IPS DF 6.9 (cell line): ENCODE data around the gene YDJC.
"Not testable (repeated sequence)": the region's sequence is repeated elsewhere in the genome, so short reads cannot be mapped to it uniquely, and the experiment has no call there.

Experiments used
- DNase-seq: peaks from one replicate; pipeline ENCODE4 v3.0.0-alpha.2; 2013; ENCODE audit warnings: low read depth, low spot score
- H3K27ac ChIP-seq: one replicate; pipeline ENCODE4 v1.5.1; 2013; ENCODE audit warnings: low read length, control low read depth
- H3K27me3 ChIP-seq: 2 replicates; pipeline ENCODE4 v1.6.1; 2013; ENCODE audit warnings: mild to moderate bottlenecking, low read length; ENCODE audit not compliant: control insufficient read depth, insufficient read depth
- H3K36me3 ChIP-seq: 2 replicates; pipeline ENCODE4 v1.6.1; 2013; ENCODE audit warnings: low read length; ENCODE audit not compliant: control insufficient read depth, insufficient read depth
- H3K4me1 ChIP-seq: 2 replicates; pipeline ENCODE4 v1.6.1; 2013; ENCODE audit warnings: low read length; ENCODE audit not compliant: control insufficient read depth, insufficient read depth
- H3K4me3 ChIP-seq: 2 replicates; pipeline ENCODE4 v1.5.1; 2013; ENCODE audit warnings: mild to moderate bottlenecking, low read length
- H3K9me3 ChIP-seq: 2 replicates; pipeline ENCODE4 v1.6.1; 2013; ENCODE audit warnings: low read length, inconsistent platforms; ENCODE audit not compliant: control insufficient read depth, insufficient read depth
- WGBS: extraction: QIAGEN DNeasy Blood & Tissue Kit; methylation state at CpG from one replicate; pipeline ENCODE4 v1.1.7; 2013; ENCODE audit warnings: mixed read lengths, missing lambda C conversion rate; ENCODE audit not compliant: insufficient read length, insufficient coverage; 5-methylcytosine and 5-hydroxymethylcytosine counted together

The YDJC gene

DNA sequence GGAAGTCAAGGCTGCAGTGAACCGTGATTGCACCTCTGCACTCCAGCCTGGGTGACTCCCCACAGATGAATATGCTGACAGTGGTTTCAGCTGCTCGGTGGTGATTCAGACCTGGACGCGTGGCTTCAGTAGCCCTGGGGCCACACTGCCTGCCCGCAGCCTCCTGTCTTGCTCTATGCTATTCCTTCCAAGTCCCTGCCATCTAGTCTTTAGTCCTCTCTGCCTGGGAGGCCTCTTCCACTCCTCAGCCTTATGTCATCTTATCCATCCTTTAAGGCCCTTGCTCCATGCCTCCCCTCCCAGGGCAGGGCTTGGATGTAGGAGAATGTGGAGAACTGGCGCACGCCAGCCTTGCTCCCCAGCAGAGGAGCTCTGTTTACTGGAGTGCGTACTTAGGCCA, 23.0 kb downstream of the YDJC start:
- WGBS: no CpG with 5 or more reads among the region's 8 CpGs
- H3K36me3 ChIP-seq: 0 out of 2 replicates have a peak, but pooled peaks cover 4% of the 10 kb centered on the region
- no peaks in the 10 kb centered on the region for H3K9me3 ChIP-seq
- no peaks in the 10 kb centered on the region for H3K4me1 ChIP-seq
- no peak overlapping the region for H3K27ac ChIP-seq
- no peak overlapping the region for H3K4me3 ChIP-seq
- no peaks in the 10 kb centered on the region for H3K27me3 ChIP-seq
- DNase-seq: no peak

- Histone ChIP-seq H3K36me3 (0 out of 2 replicates have a peak, but pooled peaks cover under 1% of the 10 kb centered on the region), H3K27me3 (no peaks in the 10 kb centered on the region), H3K4me1 (no peaks in the 10 kb centered on the region), H3K4me3 (no peak overlapping the region), H3K9me3 (no peaks in the 10 kb centered on the region), H3K27ac (no peak overlapping the region)
- WGBS: no CpG with 5 or more reads among the region's 7 CpGs
- no peak for DNase-seq
These were observed 23.8 kb downstream of the YDJC start for GRCh38 chr22:21605887-21606564.

- no peak overlapping the region for H3K4me3 ChIP-seq
- no peaks in the 10 kb centered on the region for H3K36me3 ChIP-seq
- no peaks in the 10 kb centered on the region for H3K27me3 ChIP-seq
- H3K4me1 ChIP-seq: no peaks in the 10 kb centered on the region
- H3K27ac ChIP-seq: no peak overlapping the region
- DNase-seq: no peak
- no peaks in the 10 kb centered on the region for H3K9me3 ChIP-seq
- WGBS: no CpG with 5 or more reads among the region's 9 CpGs
These were observed 25.8 kb downstream of the YDJC start for GRCh38 chr22:21603973-21604372.

- WGBS: no CpG with 5 or more reads among the region's 6 CpGs
- no peaks in the 10 kb centered on the region for H3K27me3 ChIP-seq
- H3K27ac ChIP-seq: no peak overlapping the region
- H3K4me3 ChIP-seq: no peak overlapping the region
- no peak for DNase-seq
- no peaks in the 10 kb centered on the region for H3K4me1 ChIP-seq
- no peaks in the 10 kb centered on the region for H3K9me3 ChIP-seq
- H3K36me3 ChIP-seq: no peaks in the 10 kb centered on the region
These were observed 27.2 kb downstream of the YDJC start for GRCh38 chr22:21602579-21602978.

DNA sequence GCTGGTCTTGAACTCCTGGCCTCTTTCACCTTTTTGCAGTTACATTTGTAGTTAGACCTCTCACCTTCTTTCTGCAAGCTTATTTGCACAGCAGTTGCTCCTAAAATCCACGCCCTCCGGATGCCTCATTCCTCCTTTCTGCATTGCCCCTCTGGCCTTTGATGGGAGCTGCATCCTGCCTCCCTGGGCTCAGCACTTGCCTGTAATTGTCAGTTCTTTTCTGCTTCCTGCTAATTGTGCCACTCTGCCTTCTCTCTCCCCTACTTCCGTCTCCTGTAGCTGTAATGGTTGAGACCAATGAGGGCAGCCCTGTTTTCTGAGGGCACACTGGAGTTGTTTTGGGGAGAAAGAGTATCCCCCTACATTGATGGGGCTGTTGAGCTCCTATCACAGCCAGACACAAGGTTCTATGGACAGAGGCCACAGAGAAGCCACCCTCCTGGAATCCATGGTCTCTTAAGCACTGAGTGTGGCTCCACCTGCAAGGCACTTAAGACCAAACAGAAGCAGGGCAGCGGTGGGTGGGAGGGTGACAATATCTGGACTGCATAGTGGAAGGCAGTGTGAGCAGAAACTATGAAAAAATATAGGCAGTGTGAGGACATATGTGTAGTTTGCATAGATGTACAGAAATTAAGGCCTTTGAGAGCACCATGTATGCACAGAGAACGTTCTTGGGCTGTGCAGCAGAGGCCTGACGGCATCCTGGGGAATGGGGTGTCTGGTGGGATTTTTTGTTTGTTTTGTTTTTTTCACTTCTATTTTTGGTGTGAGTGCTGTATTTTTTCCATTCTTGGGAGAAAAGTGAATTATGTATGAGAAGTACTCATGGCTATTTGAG, 30.5 kb downstream of the YDJC start:
- H3K9me3 ChIP-seq: no peaks in the 10 kb centered on the region
- H3K27ac ChIP-seq: no peak overlapping the region
- no peak for DNase-seq
- WGBS: no CpG with 5 or more reads among the region's 6 CpGs
- no peak overlapping the region for H3K4me3 ChIP-seq
- H3K36me3 ChIP-seq: peaks cover 6% of the 10 kb centered on the region; the same call in 1 of the 2 replicates
- H3K4me1 ChIP-seq: no peaks in the 10 kb centered on the region
- H3K27me3 ChIP-seq: no peaks in the 10 kb centered on the region

DNA sequence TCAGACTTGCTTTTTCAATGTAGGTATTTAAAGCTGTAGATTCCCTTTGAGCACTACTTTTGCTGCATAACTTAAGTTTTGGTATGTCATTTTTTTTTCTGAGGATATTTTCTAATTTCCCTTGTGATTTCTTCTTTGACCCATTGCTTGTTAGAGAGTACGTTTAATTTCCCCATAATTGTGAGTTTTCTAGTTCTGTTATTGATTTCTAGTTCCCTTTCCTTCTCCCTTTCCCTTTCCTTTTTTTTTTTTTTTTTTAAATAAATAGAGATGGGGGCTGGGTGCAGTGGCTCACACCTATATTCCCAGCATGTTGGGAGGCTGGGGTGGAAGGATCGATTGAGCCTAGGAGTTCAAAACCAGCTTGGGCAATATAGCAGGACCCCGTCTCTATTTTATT, 31.5 kb downstream of the YDJC start:
- H3K36me3 ChIP-seq: peaks cover 10% of the 10 kb centered on the region; the same call in 1 of the 2 replicates

DNA sequence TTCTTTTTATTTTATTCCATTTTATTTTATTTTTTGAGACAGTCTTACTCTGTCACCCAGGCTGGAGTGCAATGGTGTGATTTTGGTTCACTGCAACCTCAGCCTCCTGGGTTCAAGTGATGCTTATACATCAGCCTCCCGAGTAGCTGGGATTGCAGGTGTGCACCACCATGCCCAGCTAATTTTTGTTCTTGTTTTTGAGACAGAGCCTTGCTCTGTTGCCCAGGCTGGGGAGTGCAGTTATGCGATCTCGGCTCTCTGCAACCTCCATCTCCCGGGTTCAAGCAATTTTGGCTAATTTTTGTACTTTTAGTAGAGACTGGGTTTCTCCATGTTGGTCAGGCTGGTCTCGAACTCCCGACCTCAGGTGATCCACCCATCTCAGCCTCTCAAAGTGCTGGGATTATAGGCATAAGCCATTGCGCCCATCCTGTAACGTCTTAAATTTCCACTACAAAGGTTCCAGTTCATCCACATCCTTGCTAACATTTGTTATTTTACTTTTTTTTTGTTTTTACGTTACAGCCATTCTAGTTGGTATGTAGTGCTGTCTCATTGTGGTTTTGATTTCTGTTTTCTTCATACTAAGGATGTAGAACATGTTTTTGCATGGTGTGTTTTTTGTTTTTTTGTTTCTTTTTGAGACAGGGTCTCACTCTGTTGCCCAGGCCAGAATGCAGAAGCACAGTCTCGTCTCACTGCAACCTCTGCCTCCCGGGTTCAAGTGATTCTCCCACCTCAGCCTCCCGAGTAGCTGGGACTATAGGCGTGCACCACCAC, 33.3 kb downstream of the YDJC start:
- DNase-seq, H3K4me3 ChIP-seq, H3K4me1 ChIP-seq, H3K9me3 ChIP-seq, H3K27ac ChIP-seq, H3K27me3 ChIP-seq: not testable (repeated sequence)
- WGBS: no CpG with 5 or more reads among the region's 13 CpGs
- H3K36me3 ChIP-seq: peaks cover 16% of the 10 kb centered on the region

More for the DNA sequence above, 31.5 kb downstream of the YDJC start:
- no CpG with 5 or more reads among the region's 3 CpGs for WGBS
- Histone ChIP-seq H3K27ac (no peak overlapping the region), H3K27me3 (no peaks in the 10 kb centered on the region), H3K4me1 (no peaks in the 10 kb centered on the region), H3K9me3 (no peaks in the 10 kb centered on the region), H3K4me3 (no peak overlapping the region)
- no peak for DNase-seq

- no peak for DNase-seq
- H3K4me3 ChIP-seq: no peak overlapping the region
- no CpG with 5 or more reads among the region's 5 CpGs for WGBS
- H3K4me1 ChIP-seq: no peaks in the 10 kb centered on the region
- peaks cover 16% of the 10 kb centered on the region for H3K36me3 ChIP-seq
- no peaks in the 10 kb centered on the region for H3K9me3 ChIP-seq
- no peak overlapping the region for H3K27ac ChIP-seq
- H3K27me3 ChIP-seq: no peaks in the 10 kb centered on the region
These were observed 34.9 kb downstream of the YDJC start for GRCh38 chr22:21594865-21595452.

DNA sequence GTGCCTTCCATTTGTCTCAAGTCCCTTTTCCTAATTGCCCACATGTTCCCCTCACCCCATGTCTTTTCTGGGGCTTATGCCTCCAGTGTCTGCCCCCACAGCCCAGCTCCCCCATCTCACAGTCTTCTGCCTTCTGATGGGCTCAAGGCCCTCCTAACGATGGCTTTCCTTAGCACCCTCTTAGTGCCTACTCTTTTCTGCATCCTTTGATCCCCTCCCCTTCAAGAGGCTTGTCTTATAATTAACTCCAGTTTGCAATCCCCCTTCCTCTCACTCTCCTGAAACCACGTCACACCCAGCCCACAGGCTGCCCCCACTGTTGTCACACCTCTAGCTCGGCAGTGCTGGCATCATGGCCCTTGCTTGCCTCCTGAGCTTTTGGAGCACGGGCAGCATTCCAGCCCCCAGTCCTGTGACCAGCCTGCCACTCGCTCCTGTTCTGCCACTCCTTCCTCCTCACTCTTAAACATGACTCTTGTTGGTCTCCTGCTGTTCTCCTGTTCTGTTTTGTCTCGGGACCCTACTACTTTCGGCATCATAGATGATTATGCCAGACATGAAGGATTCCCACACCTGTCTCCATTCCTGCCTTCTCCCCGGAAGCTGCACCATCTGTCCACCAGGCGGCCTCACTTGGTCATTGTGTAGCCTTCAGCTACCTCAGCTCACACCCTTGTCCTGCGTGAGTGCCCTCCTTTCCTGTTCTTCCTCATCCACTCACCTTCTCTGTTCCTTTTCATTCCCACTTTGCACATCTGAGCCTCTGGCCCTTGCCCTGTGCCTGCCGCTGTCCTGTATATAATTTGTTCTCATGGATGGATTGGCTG, 36.2 kb downstream of the YDJC start:
- WGBS: no CpG with 5 or more reads among the region's 11 CpGs
- H3K36me3 ChIP-seq: peaks cover 16% of the 10 kb centered on the region
- DNase-seq: peak; percentile 13

More for the DNA sequence above, 36.2 kb downstream of the YDJC start:
- no peak overlapping the region for H3K27ac ChIP-seq
- no peaks in the 10 kb centered on the region for H3K27me3 ChIP-seq
- H3K9me3 ChIP-seq: no peaks in the 10 kb centered on the region
- no peak overlapping the region for H3K4me3 ChIP-seq
- no peaks in the 10 kb centered on the region for H3K4me1 ChIP-seq
